ENCODE data around the gene LTBP3.

- TF ChIP-seq CTCF (IDR thresholded peaks at IDR 0.05) = no peak
- TF ChIP-seq POLR2A (IDR thresholded peaks at IDR 0.05) = no peak
Measured at GRCh38 chr11:65498727-65498976, 59.5 kb downstream of the LTBP3 start.

All from heart left ventricle (tissue), 13 donors.